HepG2 (cell line): ENCODE measurements around the gene LLGL2. TPM values are rescaled to one million over a fixed set of nuclear protein-coding genes. Genes with fewer than 3 reads are reported as not detected.
A peak's percentile ranks its signal among the peaks of the same experiment; 100 is the strongest.

Experiments used
- ARNT ChIP-seq: fragments of 450-650 bp; IDR thresholded peaks from 2 replicates; pipeline ENCODE4 v1.6.1; 2017
- FOXK1 ChIP-seq: sonication (generic); formaldehyde crosslinking; IDR thresholded peaks from 2 replicates; pipeline ENCODE4 v1.4.0; 2020; ENCODE audit warnings: low read depth, missing genetic modification reagents, borderline replicate concordance
- FOXM1 ChIP-seq: sonication (generic); formaldehyde crosslinking; IDR thresholded peaks from 2 replicates; pipeline ENCODE4 v1.5.0; 2020; ENCODE audit warnings: missing genetic modification reagents
- HOXA5 ChIP-seq: sonication (generic); formaldehyde crosslinking; IDR thresholded peaks from 2 replicates; pipeline ENCODE4 v1.4.0; 2020; ENCODE audit warnings: missing genetic modification reagents
- KLF6 ChIP-seq: IDR thresholded peaks from 2 replicates; pipeline ENCODE4 v1.8.0; 2016; ENCODE audit warnings: missing biosample characterization, missing genetic modification reagents
- MIER3 ChIP-seq: IDR thresholded peaks from 2 replicates; pipeline ENCODE4 v1.6.1; 2016; ENCODE audit warnings: missing compliant biosample characterization, borderline replicate concordance
- PRMT3 ChIP-seq: sonication (generic); formaldehyde crosslinking; IDR thresholded peaks from 2 replicates; pipeline ENCODE4 v1.8.1; 2022; ENCODE audit warnings: low read depth, mild to moderate bottlenecking, moderate library complexity, missing genetic modification reagents, borderline replicate concordance
- SNAPC2 ChIP-seq: sonication (generic); formaldehyde crosslinking; IDR thresholded peaks from 2 replicates; pipeline ENCODE4 v1.8.1; 2022; ENCODE audit warnings: mild to moderate bottlenecking, missing genetic modification reagents
- TBL1XR1 ChIP-seq: fragments of 150-350 bp; IDR thresholded peaks from 2 replicates; pipeline ENCODE4 v1.6.1; 2014; ENCODE audit warnings: borderline replicate concordance, low read length; ENCODE audit not compliant: partially characterized antibody
- ZMYM4 ChIP-seq: sonication (generic); formaldehyde crosslinking; IDR thresholded peaks from 2 replicates; pipeline ENCODE4 v1.8.1; 2023; ENCODE audit warnings: mild to moderate bottlenecking, missing genetic modification reagents
- ZNF354B ChIP-seq: sonication (generic); formaldehyde crosslinking; IDR thresholded peaks from 2 replicates; pipeline ENCODE4 v1.8.0; 2022; ENCODE audit warnings: mild to moderate bottlenecking, missing genetic modification reagents
- polyA plus RNA-seq, 8 experiments: library from polyadenylated mRNA; depleted of rRNA in 3 of 8; stranded (reverse) in 7 of 8; unstranded in 1 of 8; fragments of >200 nt; fragmentation: Illumina TruSeq in 4 of 8; extraction: Trizol in 4 of 8; gene quantifications; 2 replicates each; pipeline versions ENCODE4 v1.2.1 to v1.2.3, GENCODE V29; 2011 to 2016; ENCODE audit warnings: low read depth in 4 of 8, missing spikeins in 1 of 8, mixed read lengths in 1 of 8; ENCODE audit not compliant: insufficient read depth in 1 of 8
- total RNA-seq, 5 experiments: library from RNA; depleted of rRNA; stranded (reverse); fragments of >200 nt; fragmentation: Illumina TruSeq; extraction: Trizol; gene quantifications; 2 replicates each; pipeline ENCODE4 v1.2.3, GENCODE V29; 2016; ENCODE audit warnings: low read depth in 1 of 5
- TF ChIP-seq, protein P1 (sequence below): sonication (generic); formaldehyde crosslinking; IDR thresholded peaks from 2 replicates; pipeline ENCODE4 v1.4.0; 2020; ENCODE audit warnings: missing genetic modification reagents, borderline replicate concordance
- TF ChIP-seq, protein P2 (sequence below): sonication (generic); formaldehyde crosslinking; IDR thresholded peaks from 2 replicates; pipeline ENCODE4 v1.8.1; 2022; ENCODE audit warnings: low read depth, mild to moderate bottlenecking, missing genetic modification reagents
- TF ChIP-seq, protein P3 (sequence below): sonication (generic); formaldehyde crosslinking; IDR thresholded peaks from 2 replicates; pipeline ENCODE4 v1.5.0; 2020; ENCODE audit warnings: mild to moderate bottlenecking, missing genetic modification reagents
- TF ChIP-seq, protein P4 (sequence below): IDR thresholded peaks from 2 replicates; pipeline ENCODE4 v1.4.0; 2020; ENCODE audit warnings: mild to moderate bottlenecking, missing genetic modification reagents

Gene LLGL2
- total and polyA plus RNA-seq, 2 of the 13 experiments (the other 11 are each of a cell fraction or from before 2014, with no cell fraction given) = 83.0 to 86.7 TPM

DNA sequence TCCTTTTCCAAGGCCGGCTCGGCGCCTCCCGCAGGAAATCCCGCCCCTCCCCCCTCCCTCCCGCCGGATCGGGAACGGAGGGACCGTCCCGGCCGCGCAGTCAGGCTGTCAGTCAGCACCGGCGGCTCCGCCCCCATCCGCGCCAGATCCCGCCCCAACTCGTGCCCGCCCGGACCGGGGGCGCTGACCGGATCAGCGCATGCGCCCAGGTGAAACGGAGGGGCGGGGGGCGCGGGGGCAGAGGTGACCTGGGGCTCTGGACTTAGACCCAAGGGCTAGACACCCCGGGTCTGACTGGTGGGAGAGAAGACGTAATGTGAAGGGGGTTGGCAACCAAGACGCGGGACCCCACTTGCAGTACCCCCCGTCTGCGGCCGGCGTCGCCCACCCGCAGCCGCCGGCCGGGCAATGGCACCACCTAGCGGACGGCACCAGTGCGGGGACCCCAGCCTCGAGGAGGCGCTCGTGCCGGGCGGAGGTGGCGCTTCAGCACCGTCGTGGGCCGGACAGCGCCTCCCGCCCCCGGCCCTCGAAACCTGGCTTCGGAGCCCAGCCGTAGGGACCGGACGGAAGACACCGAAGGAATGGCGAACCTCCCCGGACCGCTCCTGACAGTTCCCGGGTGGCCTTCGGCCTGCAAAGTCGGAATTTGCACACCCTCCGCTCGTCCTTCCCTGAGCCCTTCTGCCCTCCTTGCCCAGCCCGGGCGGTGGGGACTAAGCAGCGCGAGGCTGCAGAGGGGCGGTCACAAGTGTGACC lies 9.8 kb upstream of the LLGL2 start, which contains the start of gene CASKIN2 (continued):
- TF ChIP-seq, protein P1, sequence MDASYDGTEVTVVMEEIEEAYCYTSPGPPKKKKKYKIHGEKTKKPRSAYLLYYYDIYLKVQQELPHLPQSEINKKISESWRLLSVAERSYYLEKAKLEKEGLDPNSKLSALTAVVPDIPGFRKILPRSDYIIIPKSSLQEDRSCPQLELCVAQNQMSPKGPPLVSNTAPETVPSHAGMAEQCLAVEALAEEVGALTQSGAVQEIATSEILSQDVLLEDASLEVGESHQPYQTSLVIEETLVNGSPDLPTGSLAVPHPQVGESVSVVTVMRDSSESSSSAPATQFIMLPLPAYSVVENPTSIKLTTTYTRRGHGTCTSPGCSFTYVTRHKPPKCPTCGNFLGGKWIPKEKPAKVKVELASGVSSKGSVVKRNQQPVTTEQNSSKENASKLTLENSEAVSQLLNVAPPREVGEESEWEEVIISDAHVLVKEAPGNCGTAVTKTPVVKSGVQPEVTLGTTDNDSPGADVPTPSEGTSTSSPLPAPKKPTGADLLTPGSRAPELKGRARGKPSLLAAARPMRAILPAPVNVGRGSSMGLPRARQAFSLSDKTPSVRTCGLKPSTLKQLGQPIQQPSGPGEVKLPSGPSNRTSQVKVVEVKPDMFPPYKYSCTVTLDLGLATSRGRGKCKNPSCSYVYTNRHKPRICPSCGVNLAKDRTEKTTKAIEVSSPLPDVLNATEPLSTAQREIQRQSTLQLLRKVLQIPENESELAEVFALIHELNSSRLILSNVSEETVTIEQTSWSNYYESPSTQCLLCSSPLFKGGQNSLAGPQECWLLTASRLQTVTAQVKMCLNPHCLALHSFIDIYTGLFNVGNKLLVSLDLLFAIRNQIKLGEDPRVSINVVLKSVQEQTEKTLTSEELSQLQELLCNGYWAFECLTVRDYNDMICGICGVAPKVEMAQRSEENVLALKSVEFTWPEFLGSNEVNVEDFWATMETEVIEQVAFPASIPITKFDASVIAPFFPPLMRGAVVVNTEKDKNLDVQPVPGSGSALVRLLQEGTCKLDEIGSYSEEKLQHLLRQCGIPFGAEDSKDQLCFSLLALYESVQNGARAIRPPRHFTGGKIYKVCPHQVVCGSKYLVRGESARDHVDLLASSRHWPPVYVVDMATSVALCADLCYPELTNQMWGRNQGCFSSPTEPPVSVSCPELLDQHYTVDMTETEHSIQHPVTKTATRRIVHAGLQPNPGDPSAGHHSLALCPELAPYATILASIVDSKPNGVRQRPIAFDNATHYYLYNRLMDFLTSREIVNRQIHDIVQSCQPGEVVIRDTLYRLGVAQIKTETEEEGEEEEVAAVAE (CRISPR knock-in tag) = peak; percentile 64; the same call in 1 of the 2 replicates
- TF ChIP-seq ZMYM4 (CRISPR knock-in tag) (peak; percentile 39), HOXA5 (CRISPR knock-in tag) (peak; percentile 83), FOXK1 (CRISPR knock-in tag) (peak; percentile 78; the same call in 1 of the 2 replicates), PRMT3 (CRISPR knock-in tag) (no peak), ARNT (no peak), FOXM1 (CRISPR knock-in tag) (0 out of 2 replicates have a peak, but pooled peaks have one; percentile 73), TBL1XR1 (no peak), SNAPC2 (CRISPR knock-in tag) (peak; percentile 88; the same call in 1 of the 2 replicates), KLF6 (CRISPR knock-in tag) (peak; percentile 78), MIER3 (CRISPR knock-in tag) (peak; percentile 38; the same call in 1 of the 2 replicates), ZNF354B (CRISPR knock-in tag) (no peak; the same call in 1 of the 2 replicates)
- TF ChIP-seq, protein P2, sequence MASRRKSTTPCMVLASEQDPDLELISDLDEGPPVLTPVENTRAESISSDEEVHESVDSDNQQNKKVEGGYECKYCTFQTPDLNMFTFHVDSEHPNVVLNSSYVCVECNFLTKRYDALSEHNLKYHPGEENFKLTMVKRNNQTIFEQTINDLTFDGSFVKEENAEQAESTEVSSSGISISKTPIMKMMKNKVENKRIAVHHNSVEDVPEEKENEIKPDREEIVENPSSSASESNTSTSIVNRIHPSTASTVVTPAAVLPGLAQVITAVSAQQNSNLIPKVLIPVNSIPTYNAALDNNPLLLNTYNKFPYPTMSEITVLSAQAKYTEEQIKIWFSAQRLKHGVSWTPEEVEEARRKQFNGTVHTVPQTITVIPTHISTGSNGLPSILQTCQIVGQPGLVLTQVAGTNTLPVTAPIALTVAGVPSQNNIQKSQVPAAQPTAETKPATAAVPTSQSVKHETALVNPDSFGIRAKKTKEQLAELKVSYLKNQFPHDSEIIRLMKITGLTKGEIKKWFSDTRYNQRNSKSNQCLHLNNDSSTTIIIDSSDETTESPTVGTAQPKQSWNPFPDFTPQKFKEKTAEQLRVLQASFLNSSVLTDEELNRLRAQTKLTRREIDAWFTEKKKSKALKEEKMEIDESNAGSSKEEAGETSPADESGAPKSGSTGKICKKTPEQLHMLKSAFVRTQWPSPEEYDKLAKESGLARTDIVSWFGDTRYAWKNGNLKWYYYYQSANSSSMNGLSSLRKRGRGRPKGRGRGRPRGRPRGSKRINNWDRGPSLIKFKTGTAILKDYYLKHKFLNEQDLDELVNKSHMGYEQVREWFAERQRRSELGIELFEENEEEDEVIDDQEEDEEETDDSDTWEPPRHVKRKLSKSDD (CRISPR knock-in tag) = no peak
- TF ChIP-seq, protein P3, sequence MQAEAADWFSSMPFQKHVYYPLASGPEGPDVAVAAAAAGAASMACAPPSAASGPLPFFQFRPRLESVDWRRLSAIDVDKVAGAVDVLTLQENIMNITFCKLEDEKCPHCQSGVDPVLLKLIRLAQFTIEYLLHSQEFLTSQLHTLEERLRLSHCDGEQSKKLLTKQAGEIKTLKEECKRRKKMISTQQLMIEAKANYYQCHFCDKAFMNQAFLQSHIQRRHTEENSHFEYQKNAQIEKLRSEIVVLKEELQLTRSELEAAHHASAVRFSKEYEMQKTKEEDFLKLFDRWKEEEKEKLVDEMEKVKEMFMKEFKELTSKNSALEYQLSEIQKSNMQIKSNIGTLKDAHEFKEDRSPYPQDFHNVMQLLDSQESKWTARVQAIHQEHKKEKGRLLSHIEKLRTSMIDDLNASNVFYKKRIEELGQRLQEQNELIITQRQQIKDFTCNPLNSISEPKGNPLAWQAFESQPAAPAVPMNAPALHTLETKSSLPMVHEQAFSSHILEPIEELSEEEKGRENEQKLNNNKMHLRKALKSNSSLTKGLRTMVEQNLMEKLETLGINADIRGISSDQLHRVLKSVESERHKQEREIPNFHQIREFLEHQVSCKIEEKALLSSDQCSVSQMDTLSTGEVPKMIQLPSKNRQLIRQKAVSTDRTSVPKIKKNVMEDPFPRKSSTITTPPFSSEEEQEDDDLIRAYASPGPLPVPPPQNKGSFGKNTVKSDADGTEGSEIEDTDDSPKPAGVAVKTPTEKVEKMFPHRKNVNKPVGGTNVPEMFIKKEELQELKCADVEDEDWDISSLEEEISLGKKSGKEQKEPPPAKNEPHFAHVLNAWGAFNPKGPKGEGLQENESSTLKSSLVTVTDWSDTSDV = peak; percentile 86; the same call in 1 of the 2 replicates
- TF ChIP-seq, protein P4, sequence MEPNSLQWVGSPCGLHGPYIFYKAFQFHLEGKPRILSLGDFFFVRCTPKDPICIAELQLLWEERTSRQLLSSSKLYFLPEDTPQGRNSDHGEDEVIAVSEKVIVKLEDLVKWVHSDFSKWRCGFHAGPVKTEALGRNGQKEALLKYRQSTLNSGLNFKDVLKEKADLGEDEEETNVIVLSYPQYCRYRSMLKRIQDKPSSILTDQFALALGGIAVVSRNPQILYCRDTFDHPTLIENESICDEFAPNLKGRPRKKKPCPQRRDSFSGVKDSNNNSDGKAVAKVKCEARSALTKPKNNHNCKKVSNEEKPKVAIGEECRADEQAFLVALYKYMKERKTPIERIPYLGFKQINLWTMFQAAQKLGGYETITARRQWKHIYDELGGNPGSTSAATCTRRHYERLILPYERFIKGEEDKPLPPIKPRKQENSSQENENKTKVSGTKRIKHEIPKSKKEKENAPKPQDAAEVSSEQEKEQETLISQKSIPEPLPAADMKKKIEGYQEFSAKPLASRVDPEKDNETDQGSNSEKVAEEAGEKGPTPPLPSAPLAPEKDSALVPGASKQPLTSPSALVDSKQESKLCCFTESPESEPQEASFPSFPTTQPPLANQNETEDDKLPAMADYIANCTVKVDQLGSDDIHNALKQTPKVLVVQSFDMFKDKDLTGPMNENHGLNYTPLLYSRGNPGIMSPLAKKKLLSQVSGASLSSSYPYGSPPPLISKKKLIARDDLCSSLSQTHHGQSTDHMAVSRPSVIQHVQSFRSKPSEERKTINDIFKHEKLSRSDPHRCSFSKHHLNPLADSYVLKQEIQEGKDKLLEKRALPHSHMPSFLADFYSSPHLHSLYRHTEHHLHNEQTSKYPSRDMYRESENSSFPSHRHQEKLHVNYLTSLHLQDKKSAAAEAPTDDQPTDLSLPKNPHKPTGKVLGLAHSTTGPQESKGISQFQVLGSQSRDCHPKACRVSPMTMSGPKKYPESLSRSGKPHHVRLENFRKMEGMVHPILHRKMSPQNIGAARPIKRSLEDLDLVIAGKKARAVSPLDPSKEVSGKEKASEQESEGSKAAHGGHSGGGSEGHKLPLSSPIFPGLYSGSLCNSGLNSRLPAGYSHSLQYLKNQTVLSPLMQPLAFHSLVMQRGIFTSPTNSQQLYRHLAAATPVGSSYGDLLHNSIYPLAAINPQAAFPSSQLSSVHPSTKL (CRISPR knock-in tag) = peak; percentile 68
